ENCODE measurements around the gene PALM2AKAP2. TPM values are rescaled to one million over a fixed set of nuclear protein-coding genes. Genes with fewer than 3 reads are reported as not detected.
A peak's percentile ranks its signal among the peaks of the same experiment; 100 is the strongest.
"Not testable (repeated sequence)": the region's sequence is repeated elsewhere in the genome, so short reads cannot be mapped to it uniquely, and the experiment has no call there.

Gene PALM2AKAP2
- polyA plus RNA-seq, 5 donors: 17.7 to 30.7 (median 23.3) TPM

DNA sequence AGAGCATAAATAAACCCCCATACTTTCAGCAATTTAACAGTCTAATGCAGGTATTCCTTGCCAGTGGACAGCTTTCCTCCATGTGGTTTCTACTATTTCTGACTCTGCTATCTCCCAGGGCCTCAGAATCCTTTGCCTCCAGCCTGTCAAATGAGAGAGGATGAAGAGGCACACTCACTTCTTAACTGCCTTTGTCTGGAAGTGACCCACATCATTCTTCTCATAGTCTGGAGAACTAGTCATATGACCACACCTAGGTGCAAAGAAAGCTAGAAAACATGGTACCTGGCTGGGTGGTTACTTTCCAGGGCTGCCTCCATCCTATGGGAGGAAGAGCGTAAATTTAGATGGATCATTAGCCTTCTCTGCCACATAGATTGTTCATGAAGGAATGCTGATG, 22.5 kb downstream of the PALM2AKAP2 start:
- DNase-seq: no peak

DNA sequence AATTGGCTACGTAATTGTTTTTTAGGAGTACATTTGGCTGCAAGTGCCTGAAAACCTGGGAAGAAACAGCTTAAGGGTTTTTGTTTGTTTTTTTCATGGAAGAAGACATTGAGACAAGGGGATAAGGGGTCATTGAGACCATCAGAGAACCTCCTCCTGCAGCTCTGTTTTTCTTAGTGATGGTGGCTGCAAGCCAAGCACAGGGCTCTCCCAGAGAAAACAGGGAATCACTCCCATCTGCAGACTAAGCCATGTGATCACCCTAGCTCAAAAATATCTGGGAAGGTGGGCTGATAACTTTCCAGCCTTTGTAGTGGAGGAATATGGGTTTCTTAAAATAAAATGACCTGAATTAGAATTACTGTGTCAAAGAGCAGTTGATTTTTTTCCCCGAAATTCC, 25.1 kb downstream of the PALM2AKAP2 start:
- DNase-seq: no peak

DNA sequence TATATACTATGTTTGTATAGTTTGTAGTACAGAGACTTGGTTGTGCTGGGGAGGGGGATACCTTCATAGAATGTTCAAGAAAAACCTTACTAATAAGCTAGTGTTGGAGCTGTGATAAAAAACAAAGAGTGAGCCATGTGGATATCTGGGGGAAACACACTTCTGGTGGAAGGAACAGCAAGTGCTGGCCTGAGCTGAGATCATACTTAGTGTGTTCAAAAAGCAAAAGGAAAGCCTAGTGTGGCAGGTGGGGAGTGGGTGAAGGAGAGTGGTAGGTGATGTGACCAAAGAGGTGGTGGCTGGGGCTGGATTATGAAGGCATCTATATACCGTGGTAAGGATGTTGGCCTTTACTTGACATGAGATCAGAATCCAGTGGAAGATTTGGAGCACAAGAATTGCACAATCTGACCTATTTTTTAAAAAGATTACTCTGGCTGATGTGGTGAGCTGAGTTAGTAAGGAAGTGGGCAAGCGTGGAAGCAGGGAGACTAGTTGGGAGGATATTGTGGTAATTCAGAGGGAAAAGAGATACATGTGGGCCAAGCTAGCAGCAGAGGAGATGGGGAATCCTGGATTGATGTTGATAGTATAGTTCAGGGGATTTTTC, 26.6 kb downstream of the PALM2AKAP2 start:
- DNase-seq: no peak

DNA sequence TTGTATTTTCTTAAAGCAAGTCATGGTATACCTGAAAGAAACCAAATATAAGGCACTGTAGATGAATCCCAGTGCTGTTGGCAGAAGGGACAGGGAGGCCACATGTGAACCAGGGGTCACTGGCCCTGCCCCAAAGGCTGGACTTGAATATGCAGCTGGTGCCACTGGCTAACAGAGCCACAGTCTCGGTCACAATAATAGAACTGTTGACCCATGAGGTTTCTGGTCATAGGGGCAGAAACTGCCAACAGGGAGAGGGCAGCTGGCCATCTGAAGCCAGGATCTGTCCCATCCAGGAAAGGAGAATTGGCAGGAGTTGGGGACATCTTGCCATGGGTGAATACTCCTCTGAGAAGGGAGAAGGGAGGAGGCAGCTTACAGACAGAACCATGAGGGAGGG, 31.9 kb downstream of the PALM2AKAP2 start:
- DNase-seq: no peak

DNA sequence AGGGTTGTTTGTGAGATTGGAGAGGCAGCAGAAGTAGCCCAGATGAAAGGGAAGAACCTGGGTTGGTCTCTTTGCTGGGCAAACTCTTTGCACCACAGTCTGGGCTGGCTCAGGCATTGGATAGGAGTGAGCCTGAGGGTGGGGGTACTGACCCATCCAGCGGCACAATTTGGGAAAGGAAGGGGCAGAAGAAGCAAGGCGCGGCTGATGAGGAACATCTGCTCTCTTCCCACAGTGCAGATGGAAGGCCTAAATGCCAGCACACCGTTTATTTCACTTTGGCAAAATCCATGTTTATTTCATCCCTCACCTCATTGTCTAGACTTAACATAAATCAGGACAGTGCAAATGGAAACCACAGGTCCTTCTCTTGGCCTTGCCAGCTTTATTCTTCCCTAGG, 32.3 kb downstream of the PALM2AKAP2 start:
- DNase-seq: no peak

DNA sequence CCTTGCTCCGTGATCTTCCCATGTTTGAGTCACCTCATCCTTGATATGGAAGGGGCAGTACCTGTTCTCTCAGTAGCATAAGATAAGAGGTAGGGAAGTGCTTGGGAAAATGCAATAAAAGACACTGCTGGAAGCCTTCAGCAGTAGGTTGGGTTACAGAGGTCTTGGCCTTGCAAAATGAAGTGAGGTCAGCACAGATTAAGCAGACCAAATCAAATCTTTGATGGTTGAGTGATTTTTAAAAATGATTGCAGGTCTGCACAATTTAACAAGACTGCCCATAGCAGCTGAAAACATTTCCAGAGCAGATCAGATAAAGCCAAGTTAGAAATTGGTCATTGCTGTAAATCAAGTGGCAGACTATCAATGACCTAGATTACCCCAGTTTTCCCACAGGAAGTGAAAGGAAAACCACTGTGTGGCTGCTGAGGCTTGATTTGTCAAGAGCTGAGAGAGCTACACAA, 32.9 kb downstream of the PALM2AKAP2 start:
- DNase-seq: no peak

DNA sequence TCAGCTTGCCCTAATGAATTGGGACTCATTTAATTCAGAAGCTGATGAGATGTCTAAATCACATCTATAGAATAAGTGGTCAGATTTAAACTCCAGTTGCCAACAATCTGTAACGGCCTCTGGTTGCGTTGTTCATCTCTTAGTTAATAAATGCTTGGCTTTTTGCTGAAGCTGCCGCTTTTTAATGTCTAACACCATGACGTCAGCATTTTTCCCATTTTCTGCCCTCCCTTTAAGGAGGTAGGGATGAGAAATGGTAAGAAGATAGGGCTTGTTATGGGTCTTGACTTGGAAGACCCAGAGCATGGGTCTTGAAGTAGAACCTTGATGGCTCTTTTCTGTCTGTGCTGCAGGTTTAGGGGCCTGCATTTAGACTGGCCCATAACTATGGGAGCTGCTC, 33.3 kb downstream of the PALM2AKAP2 start:
- DNase-seq: no peak

DNA sequence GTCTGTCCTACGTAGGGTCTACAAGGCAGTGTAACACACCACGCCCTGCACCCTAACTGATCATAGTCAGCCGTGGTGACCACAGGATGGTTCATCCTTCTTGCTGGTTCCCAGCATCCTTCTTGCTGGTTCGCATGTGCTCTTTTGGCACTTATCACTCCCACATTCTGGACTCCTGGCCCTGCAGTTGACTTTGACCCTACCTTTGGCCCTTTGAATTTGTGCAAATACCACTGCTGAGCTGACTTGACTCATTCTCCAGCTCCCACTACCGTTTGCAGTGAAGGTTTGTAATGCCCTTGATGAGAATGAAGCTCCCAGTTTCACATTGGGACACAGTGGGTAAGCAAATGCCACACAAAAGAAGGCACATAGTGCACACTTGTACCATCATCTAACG, 33.8 kb downstream of the PALM2AKAP2 start:
- no peak for DNase-seq

DNA sequence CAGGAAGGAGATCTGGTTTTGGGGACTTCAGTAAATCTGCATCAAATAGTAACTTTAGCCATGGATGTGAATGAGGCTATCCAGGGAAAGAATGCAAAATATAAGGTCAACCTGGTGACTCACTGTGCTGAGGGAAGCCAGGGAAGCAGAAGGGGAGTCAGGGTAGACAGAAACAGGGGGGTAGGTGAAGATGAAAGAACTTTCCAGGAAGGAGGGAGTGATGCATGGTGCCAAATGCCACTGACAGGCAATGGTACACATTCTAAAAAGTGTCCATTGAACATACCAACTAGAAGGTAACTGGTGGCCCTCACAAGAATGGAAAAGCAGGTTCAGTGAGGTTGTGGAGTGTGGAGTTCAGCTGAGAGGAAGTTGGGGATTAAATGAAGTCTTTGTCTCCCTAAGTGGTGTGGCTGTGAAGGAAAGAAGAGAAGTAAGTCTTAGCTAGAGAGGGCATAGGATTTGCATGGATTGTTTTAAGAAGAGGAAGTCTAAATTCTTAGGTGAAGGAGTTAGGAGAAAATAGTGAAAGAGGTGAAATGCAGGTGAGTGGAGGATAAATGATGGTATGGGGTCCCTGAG, 35.5 kb downstream of the PALM2AKAP2 start:
- no peak for DNase-seq

DNA sequence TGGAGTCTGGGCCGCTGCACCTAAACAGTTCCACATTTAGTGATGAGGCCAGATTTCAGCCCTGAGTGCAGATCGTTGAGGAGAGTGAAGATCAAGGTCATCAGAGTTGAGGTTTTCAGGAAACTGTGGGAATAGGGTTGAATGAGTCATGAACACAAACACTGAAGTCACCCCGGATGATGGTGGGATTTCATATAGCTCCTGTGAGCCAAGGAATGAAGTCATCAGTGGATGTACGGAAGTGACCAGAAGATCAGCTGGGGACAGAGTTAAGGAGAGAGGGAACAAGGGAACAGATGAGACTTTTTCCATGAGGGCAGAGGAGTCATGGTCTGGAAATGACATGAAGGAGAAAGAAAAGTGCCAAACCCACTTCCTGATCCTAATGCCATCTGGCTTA, 36.5 kb downstream of the PALM2AKAP2 start:
- DNase-seq: no peak

DNA sequence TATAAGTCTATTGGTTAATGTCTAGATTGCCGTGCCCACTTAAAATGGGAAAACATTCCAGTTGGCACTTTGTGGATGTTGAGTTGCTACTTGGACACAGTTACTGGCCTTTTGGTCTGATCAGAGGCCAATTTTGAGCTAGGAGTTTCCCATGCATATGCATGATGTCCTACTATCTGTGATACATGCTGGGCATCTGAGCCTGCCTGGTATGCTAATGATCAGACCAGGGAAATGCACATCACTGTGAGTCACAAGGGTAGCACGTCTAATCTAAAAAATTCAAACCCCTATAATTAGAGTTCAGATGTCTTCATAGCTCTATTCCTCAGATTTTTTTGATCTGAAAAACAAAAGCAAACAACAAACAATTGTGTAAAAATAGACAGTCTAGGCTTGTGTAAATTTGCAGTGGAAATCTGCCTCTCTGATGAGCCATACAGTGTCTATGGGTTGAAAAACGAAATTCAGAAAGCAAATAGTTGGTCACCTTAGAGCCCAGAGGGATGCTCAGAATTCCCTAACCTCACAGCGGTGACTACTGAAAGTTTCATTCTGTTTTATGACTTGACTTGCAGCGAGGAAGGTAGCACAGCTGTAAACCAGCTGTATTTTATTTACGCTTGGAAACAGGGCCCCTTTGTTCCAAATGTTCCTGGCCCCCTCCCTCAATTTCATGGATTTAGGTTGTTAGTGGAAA, 37.3 kb downstream of the PALM2AKAP2 start:
- DNase-seq: no peak

DNA sequence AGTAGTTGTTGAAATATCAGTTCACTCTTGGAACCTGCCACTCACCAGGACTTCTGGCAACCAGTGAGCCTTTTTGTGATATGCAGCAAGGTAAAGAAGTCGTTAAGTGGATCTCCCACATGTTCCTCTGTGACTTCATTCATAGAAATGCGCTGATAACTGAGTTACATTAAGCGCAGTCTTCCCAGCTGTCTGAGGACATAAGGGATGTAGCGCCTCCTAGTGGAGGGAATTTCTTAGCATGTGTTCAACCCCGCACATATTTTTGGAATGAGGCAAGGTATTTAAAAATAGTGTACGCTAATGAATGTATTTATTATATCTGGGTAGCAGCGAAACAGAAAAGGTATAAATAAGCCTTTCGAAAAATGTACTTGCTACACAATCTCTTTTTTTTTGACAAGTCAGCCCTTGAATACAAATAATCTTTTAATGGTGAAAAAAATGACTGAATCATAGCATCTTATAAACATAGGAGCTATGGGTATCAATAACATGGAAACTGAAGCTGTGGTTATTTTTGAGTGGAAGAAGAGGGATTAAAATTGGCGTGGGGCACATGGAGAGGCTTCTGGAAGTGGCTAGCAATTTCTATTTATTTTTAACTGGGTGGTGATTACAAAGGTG, 38.0 kb downstream of the PALM2AKAP2 start:
- peak; percentile 90 to 94 for DNase-seq

DNA sequence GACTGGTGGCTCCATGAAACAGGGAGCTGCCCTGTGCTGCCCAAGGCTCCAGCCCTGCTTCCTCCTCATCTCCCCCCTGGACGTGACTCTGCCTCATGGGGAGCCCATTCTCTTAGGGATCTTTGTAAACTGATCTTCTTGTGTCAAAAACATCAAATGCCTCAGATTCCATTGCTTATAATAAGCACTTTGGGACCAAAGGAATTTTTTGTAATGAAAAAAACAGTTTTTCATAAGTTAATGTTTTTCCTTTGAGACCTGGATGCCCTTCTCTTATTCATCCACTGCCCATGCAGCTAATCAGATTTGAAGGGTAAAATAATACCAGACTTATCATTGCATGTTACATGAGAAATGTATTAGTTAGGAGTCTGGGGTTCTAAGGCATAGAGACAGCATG, 41.7 kb downstream of the PALM2AKAP2 start:
- no peak for DNase-seq

DNA sequence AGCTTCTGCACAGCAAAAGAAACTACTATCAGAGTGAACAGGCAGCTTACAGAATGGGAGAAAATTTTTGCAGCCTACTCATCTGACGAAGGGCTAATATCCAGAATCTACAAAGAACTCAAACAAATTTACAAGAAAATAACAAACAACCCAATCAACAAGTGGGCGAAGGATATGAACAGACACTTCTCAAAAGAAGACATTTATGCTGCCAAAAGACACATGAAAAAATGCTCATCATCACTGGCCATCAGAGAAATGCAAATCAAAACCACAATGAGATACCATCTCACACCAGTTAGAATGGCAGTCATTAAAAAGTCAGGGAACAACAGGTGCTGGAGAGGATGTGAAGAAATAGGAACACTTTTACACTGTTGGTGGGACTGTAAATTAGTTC, 45.4 kb downstream of the PALM2AKAP2 start:
- DNase-seq: not testable (repeated sequence)

DNA sequence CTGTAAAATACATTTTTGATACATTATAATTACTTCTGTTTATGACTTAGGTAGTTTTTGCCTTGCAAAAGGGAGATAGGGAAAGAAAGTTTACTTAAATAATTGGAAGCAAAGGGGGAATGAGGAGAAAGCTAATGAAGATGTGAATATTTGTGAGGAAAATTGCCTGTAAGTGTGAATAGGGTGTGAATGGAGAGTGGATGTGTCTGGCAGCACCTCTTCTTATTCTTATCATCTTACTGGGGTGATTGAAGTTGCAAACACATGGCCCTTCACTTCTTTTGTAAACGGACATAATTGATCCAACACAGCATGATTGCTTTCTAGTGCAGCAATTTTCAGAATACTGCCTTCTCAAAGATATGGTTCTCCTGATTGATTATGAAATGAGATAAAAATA, 46.6 kb downstream of the PALM2AKAP2 start:
- no peak for DNase-seq

DNA sequence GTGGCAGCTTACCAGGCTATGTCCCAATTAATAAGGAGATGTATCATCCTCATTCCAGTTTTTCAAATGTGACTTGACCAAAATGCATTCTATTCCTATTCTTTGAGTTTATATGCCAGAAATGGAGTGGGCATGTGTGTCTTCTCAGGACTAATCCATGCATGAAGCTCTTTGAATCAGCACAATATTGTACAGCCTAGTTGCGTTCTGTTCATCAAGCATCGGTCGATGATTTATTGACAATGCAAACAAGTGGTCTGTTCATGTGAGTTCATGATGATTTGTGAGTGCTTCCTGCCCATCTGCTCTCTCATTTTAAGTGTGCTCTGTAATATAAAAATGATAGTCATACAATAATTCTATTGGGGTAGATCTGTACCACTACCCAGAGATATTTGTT, 48.3 kb downstream of the PALM2AKAP2 start:
- no peak for DNase-seq

Data from right lung (tissue), 5 donors.